GM12878 (cell line): ENCODE results near the gene ERMARD. TPM values are rescaled to one million over a fixed set of nuclear protein-coding genes. Genes with fewer than 3 reads are reported as not detected.

Experiments used
- ATAC-seq: fragments of 200-7000 bp; cut with Tn5 transposase; 3 replicates; pipeline ENCODE4 v1.9.1; 2020; ENCODE audit warnings: mild to moderate bottlenecking, moderate library complexity
- BruUV-seq: library from RNA; stranded (reverse); fragments of 400-500 nt; replicated peaks from 2 replicates; lab custom pipeline; 2021; lab: Mats Ljungman, UMichigan
- CTCF ChIA-PET: fragments of 300-600 bp; sonication (Branson Sonifier 250); formaldehyde crosslinking; extraction: SDS; loops from one replicate; lab custom pipeline; 2021; ENCODE audit warnings: inconsistent platforms; lab: Yijun Ruan, JAX
- POLR2A ChIA-PET: fragments of 350-600 bp; formaldehyde crosslinking; extraction: SDS; loops from one replicate; lab custom pipeline; 2021; ENCODE audit warnings: inconsistent platforms; lab: Charles Lee
- RAD21 ChIA-PET: fragments of 300-600 bp; sonication (Branson Sonifier 250); formaldehyde crosslinking; loops from one replicate; lab custom pipeline; 2023; ENCODE audit warnings: antibody characterized with exemption; ENCODE audit not compliant: unreplicated experiment; lab: Charles Lee
- SMC1A ChIA-PET: fragments of 300-600 bp; sonication (Branson Sonifier 250); formaldehyde crosslinking; loops from one replicate; lab custom pipeline; 2023; ENCODE audit not compliant: unreplicated experiment, uncharacterized antibody; lab: Charles Lee
- DNase-seq: peaks from one replicate; pipeline ENCODE4 v3.0.0-alpha.2; 2011; ENCODE audit warnings: low read depth, low spot score
- FAIRE-seq: peaks from 3 replicates; lab custom pipeline; 2011; peaks lifted over from hg19 to GRCh38; lab: Jason Lieb, UNC
- H2AFZ ChIP-seq: 2 replicates; pipeline ENCODE4 v1.6.0; 2011; ENCODE audit warnings: low read depth, low read length, control low read depth; ENCODE audit not compliant: control insufficient read depth
- H3K27ac ChIP-seq: 2 replicates; pipeline ENCODE4 v1.5.1; 2011; ENCODE audit warnings: control low read depth; ENCODE audit not compliant: control insufficient read depth, insufficient read depth
- H3K27me3 ChIP-seq, 2 experiments: replicated peaks in 1 of 2; 2 replicates each; pipeline versions ENCODE4 v1.6.0 to v1.6.1; 2011; ENCODE audit warnings: low read length in 1 of 2; ENCODE audit not compliant: control insufficient read depth in 2 of 2, insufficient read depth in 2 of 2
- H3K36me3 ChIP-seq, 2 experiments: 2 replicates each; pipeline ENCODE4 v1.5.1; 2011; ENCODE audit warnings: low read length in 1 of 2; ENCODE audit not compliant: control insufficient read depth in 2 of 2, insufficient read depth in 2 of 2
- H3K4me1 ChIP-seq: 2 replicates; pipeline ENCODE4 v1.6.1; 2011; ENCODE audit warnings: mild to moderate bottlenecking, low read length, moderate library complexity, mixed read lengths; ENCODE audit not compliant: control insufficient read depth, insufficient read depth
- H3K4me2 ChIP-seq: 2 replicates; pipeline ENCODE4 v1.6.0; 2011; ENCODE audit warnings: control low read depth; ENCODE audit not compliant: control insufficient read depth, insufficient read depth
- H3K4me3 ChIP-seq: fragments of 200-600 bp; sonication (generic); 2 replicates; pipeline ENCODE4 v1.5.1; 2016
- H3K79me2 ChIP-seq: 2 replicates; pipeline ENCODE4 v1.6.0; 2011; ENCODE audit warnings: low read length; ENCODE audit not compliant: control insufficient read depth, insufficient read depth
- H3K9ac ChIP-seq: 2 replicates; pipeline ENCODE4 v1.8.0; 2011; ENCODE audit warnings: low read length, control low read depth, mixed read lengths; ENCODE audit not compliant: control insufficient read depth, insufficient read depth
- H3K9me3 ChIP-seq: replicated peaks from 3 replicates; pipeline ENCODE4 v1.5.1; 2011; ENCODE audit warnings: mild to moderate bottlenecking, low read length; ENCODE audit not compliant: control insufficient read depth, insufficient read depth
- H4K20me1 ChIP-seq: 2 replicates; pipeline ENCODE4 v1.6.0; 2011; ENCODE audit not compliant: control insufficient read depth, insufficient read depth
- ETV6 ChIP-seq, 2 experiments: fragments of 450-650 bp in 1 of 2; IDR thresholded peaks in 1 of 2; conservative IDR thresholded peaks in 1 of 2; 2 replicates each; pipeline ENCODE4 v1.6.1; 2014; ENCODE audit warnings: antibody characterized with exemption in 1 of 2, borderline replicate concordance in 1 of 2, low read depth in 1 of 2, mild to moderate bottlenecking in 1 of 2, moderate library complexity in 1 of 2
- EZH2 ChIP-seq: IDR thresholded peaks from 2 replicates; pipeline ENCODE4 v1.6.1; 2012; ENCODE audit warnings: low read depth, mild to moderate bottlenecking, control low read depth, inconsistent platforms, low read length, borderline replicate concordance; ENCODE audit not compliant: control insufficient read depth
- FOXM1 ChIP-seq: IDR thresholded peaks from 2 replicates; pipeline ENCODE4 v1.6.1; 2012; ENCODE audit warnings: low read depth, mild to moderate bottlenecking, inconsistent platforms, low read length, moderate library complexity
- HDAC2 ChIP-seq: fragments of 200-600 bp; sonication (generic); IDR thresholded peaks from 2 replicates; pipeline ENCODE4 v1.6.1; 2017
- NBN ChIP-seq: fragments of 450-650 bp; IDR thresholded peaks from 2 replicates; pipeline ENCODE4 v1.6.1; 2016
- NFXL1 ChIP-seq: fragments of 450-650 bp; IDR thresholded peaks from 2 replicates; pipeline ENCODE4 v1.6.1; 2017; ENCODE audit warnings: antibody characterized with exemption, mild to moderate bottlenecking, borderline replicate concordance
- SIN3A ChIP-seq: IDR thresholded peaks from 2 replicates; pipeline ENCODE4 v1.6.1; 2012; ENCODE audit warnings: low read depth, low read length, improper control_type of control experiment
- YBX1 ChIP-seq: fragments of 450-650 bp; IDR thresholded peaks from 2 replicates; pipeline ENCODE4 v1.6.1; 2016; ENCODE audit warnings: antibody characterized with exemption
- ZNF207 ChIP-seq: fragments of 450-650 bp; IDR thresholded peaks from 2 replicates; pipeline ENCODE4 v1.6.1; 2014; ENCODE audit warnings: antibody characterized with exemption, mild to moderate bottlenecking, borderline replicate concordance
- WGBS: methylation state at CpG from one replicate; pipeline ENCODE4 v1.1.6; 2016; ENCODE audit warnings: low lambda C conversion rate; ENCODE audit not compliant: insufficient replicate concordance, insufficient coverage; ENCODE audit errors: missing lambda C conversion rate; 5-methylcytosine and 5-hydroxymethylcytosine counted together
- in situ Hi-C: fragments of 300-500 bp; cut with MboI; formaldehyde crosslinking; loops from 9 replicates; pipeline ENCODE4 v1.14.3; 2018; ENCODE audit warnings: mixed read lengths
- intact Hi-C: fragments of 100-400 bp; cut with micrococcal nuclease; formaldehyde crosslinking; loops from one replicate; pipeline ENCODE4 v1.14.2; 2022; ENCODE audit not compliant: unreplicated experiment
- polyA plus RNA-seq, 11 experiments: library from polyadenylated mRNA; depleted of rRNA in 4 of 11; unstranded in 6 of 11; stranded (reverse) in 5 of 11; fragments of >200 nt; fragmentation: Nextera tagmentation in 4 of 11; fragmentation: Illumina TruSeq in 1 of 11; extraction: Ambion mirVana in 4 of 11; extraction: Trizol in 1 of 11; gene quantifications; 1 replicate in 1 of 11; 2 replicates in 10 of 11; pipeline versions ENCODE4 v1.2.1 to v1.2.3, GENCODE V29; 2011 to 2016; ENCODE audit warnings: inconsistent platforms in 2 of 11, missing spikeins in 2 of 11, low read depth in 1 of 11
- total RNA-seq, 4 experiments: library from RNA; depleted of rRNA in 3 of 4; stranded (reverse); fragments of >200 nt in 3 of 4; fragmentation: Illumina TruSeq in 1 of 4; extraction: Trizol in 1 of 4; gene quantifications; 2 replicates each; pipeline versions ENCODE4 v1.2.1 to v1.2.3, GENCODE V29; 2013 to 2021

The ERMARD gene
- total and polyA plus RNA-seq, 10 of the 15 experiments (the other 5 are each of a cell fraction or from before 2014, with no cell fraction given) = 24.4 to 63.3 (median 34.1) TPM

GRCh38 chr6:169714178-169714577, 37.2 kb upstream of the ERMARD start:
- Histone ChIP-seq H3K27ac (no peak overlapping the region), H3K4me1 (peaks cover 4% of the 10 kb centered on the region; the same call in 1 of the 2 replicates), H3K27me3 (no peaks in the 10 kb centered on the region), H3K9ac (no peak overlapping the region), H3K36me3 (no peaks in the 10 kb centered on the region; a peak in 4 of 4 replicates), H2AFZ (no peak overlapping the region), H3K4me3 (no peak overlapping the region), H3K4me2 (no peak overlapping the region), H3K9me3 (no peaks in the 10 kb centered on the region), H3K79me2 (peaks cover 4% of the 10 kb centered on the region), H4K20me1 (no peaks in the 10 kb centered on the region)
- in situ Hi-C loops (no loop called here), intact Hi-C loops (no loop called here)
- BruUV-seq = no TSS peak
- TF ChIP-seq FOXM1 (no peak), EZH2 (no peak), HDAC2 (no peak), SIN3A (no peak), NFXL1 (no peak), ETV6 (conservative IDR thresholded peaks at IDR 0.05 in 1 of 2, IDR thresholded peaks at IDR 0.05 in 1 of 2; ENCODE audit: borderline replicate concordance in 1 of 2, low read depth in 1 of 2) (no peak)
- RAD21 ChIA-PET = no interaction called here
- WGBS = 78% methylated on average over 2 of the region's 2 CpGs
- POLR2A ChIA-PET = no interaction called here
- SMC1A ChIA-PET = interaction anchor here (6.3 kb wide), 1 partner anchor 10 kb away, joined by 39 read pairs; the partner anchor contains the start of genes C6orf120 and WDR27
- no peak for FAIRE-seq
- ATAC-seq = no peak
- CTCF ChIA-PET = no interaction called here
- DNase-seq = no peak

DNA sequence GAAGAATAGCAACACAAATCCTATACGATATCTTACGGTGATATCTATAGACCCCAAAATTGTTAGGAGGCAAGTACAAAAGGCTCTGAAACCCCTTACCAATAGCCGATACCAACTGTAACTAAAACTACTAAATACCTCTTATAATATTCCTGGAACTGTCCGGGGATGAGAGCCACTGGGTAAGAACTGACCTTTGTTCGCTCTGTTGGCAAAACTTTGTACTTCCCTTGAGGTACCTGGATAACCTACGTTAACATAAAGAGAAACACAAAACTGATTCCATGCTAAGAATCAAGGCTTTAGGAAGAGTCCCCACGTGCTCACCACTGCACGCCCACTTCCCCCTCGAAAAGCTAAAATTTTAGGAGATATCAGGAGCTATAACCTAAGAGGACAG, 36.8 kb upstream of the ERMARD start:
- 96% methylated on average over 9 of the region's 9 CpGs for WGBS
- H3K36me3 ChIP-seq = no peaks in the 10 kb centered on the region; a peak in 4 of 4 replicates

More for the DNA sequence above, 36.8 kb upstream of the ERMARD start:
- Histone ChIP-seq H3K4me3 (no peak overlapping the region), H3K79me2 (peaks cover 8% of the 10 kb centered on the region), H3K27me3 (no peaks in the 10 kb centered on the region), H4K20me1 (no peaks in the 10 kb centered on the region), H3K4me1 (no peaks in the 10 kb centered on the region), H3K27ac (no peak overlapping the region), H3K9ac (no peak overlapping the region), H3K4me2 (no peak overlapping the region), H3K9me3 (no peaks in the 10 kb centered on the region), H2AFZ (no peak overlapping the region)
- no TSS peak for BruUV-seq
- DNase-seq = no peak
- in situ Hi-C loops = no loop called here
- no peak for FAIRE-seq
- CTCF ChIA-PET = no interaction called here
- intact Hi-C loops = no loop called here
- POLR2A ChIA-PET = no interaction called here
- no peak for ATAC-seq
- RAD21 ChIA-PET = no interaction called here
- SMC1A ChIA-PET = interaction anchor here (1.2 to 6.3 kb wide), 2 partner anchors 10 to 23 kb away, joined by 3 to 39 read pairs; partner anchors contain the start of genes C6orf120 and WDR27
- TF ChIP-seq ZNF207 (no peak), NBN (no peak), ETV6 (conservative IDR thresholded peaks at IDR 0.05 in 1 of 2, IDR thresholded peaks at IDR 0.05 in 1 of 2; ENCODE audit: borderline replicate concordance in 1 of 2, low read depth in 1 of 2) (no peak), YBX1 (no peak)
